Measurements from ENCODE around the gene RPF1.

GRCh38 chr1:84442256-84442655, 36.8 kb upstream of the RPF1 start:
- TF ChIP-seq CTCF (IDR thresholded peaks at IDR 0.05; ENCODE audit: low read depth, low read length), result peak; percentile 69
- TF ChIP-seq EZH2phosphoT487 (IDR thresholded peaks at IDR 0.05; ENCODE audit: low read depth), result no peak

All from OCI-LY3 (cell line).